NCI-H1417 treated with DMSO at 0.1 percent for 48 hours (cell line): ENCODE results near the gene FAM135A.
"Not testable (repeated sequence)": the region's sequence is repeated elsewhere in the genome, so short reads cannot be mapped to it uniquely, and the experiment has no call there.

ENCODE experiments used
- DNase-seq: peaks from one replicate; lab custom pipeline; 2025; lab: John Stamatoyannopoulos, UW

The FAM135A gene

DNA sequence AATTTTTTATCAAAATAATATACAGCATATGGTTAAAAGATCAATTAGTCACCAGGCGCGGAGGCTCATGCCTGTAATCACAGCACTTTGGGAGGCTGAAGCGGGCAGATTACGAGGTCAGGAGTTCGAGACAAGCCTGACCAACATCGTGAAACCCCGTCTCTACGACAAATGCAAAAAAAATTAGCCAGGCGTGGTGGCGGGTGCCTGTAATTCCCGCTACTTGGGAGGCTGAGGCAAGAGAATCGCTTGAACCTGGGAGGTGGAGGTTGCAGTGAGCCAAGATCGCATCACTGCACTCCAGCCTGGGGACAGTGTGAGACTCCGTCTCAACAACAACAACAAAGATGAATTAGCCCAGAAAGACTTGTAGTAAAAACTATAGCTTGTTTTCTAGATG, 46.4 kb downstream of the FAM135A start:
- DNase-seq = not testable (repeated sequence)

- DNase-seq = no peak
These were observed 56.7 kb downstream of the FAM135A start for GRCh38 chr6:70470016-70470415.

GRCh38 chr6:70470510-70470909, 57.2 kb downstream of the FAM135A start:
- not testable (repeated sequence) for DNase-seq

GRCh38 chr6:70474751-70475150, 61.4 kb downstream of the FAM135A start:
- DNase-seq = no peak

DNA sequence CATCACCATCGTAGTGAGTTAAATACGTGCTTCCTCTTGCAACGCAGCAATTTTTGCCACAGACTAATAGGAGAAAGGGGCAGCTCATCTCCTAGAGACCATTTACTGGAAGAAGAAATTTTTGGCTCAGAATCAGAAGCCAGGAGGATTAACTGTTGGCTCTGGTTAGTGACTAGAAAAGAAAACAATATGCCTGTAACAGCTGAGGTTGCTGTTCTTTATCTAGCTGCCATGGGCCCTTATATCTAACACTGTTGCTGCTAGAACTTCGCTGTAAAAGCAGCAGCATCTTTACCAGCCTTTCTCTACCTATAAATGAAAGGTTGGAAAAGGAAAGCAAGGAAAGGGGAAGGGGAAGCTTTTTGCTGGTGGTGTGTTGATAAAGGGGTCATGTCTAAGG, 65.9 kb downstream of the FAM135A start:
- peak; percentile 55 for DNase-seq

DNA sequence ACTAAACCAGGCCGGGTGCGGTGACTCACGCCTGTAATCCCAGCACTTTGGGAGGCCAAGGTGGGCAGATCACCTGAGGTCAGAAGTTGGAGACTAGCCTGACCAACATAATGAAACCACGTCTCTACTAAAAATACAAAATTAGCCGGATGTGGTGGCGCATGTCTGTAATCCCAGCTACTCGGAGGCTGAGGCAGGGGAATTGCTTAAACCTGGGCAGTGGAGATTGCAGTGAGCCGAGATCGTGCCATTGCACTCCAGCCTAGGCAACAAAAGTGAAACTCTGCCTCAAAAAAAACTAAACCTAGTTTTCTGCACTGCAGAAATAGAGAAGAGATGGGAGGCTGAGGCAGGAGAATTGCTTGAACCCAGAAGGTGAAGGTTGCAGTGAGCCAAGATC, 73.3 kb downstream of the FAM135A start:
- not testable (repeated sequence) for DNase-seq

DNA sequence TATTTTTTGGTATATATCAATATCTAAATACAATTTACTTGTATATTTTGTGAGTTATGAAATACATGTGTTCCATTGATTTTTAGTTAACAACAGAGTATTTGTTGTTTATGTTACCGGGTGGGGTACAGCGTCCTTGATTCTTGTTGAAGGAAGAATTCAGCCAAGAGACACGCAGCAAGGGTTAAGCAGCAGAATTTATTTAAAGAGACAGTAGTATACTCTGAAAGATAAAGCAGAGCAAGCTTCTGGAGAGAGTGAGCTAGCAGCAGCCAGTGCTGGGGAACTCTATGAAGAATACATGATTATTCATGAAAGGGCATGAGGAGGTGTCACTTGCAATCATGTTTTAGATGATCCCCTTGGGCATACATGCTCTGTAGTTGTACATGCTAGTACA, 76.1 kb downstream of the FAM135A start:
- no peak for DNase-seq

DNA sequence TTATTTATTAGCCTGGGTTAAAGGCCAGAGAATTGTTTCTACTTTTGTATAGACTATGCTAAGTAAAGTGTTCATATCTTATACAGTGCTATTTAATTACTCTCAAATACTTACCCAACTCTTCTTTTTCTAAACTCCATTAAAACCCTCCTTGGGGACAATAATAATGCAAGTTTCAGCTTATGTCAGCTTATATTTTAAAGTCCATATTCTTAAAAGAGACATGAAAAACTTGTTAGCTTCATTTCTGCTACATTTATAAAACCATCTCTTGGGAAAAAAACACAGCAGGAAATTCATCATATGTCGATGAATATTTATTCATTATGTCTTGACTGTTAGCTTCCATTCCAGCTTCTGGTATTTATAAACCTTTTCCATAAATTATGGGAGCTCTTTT, 81.5 kb downstream of the FAM135A start:
- DNase-seq = no peak

GRCh38 chr6:70495790-70496189, 82.5 kb downstream of the FAM135A start:
- not testable (repeated sequence) for DNase-seq

- DNase-seq = no peak
These were observed 89.2 kb downstream of the FAM135A start for GRCh38 chr6:70502484-70502883.

GRCh38 chr6:70503813-70504465, 90.6 kb downstream of the FAM135A start:
- no peak for DNase-seq

DNA sequence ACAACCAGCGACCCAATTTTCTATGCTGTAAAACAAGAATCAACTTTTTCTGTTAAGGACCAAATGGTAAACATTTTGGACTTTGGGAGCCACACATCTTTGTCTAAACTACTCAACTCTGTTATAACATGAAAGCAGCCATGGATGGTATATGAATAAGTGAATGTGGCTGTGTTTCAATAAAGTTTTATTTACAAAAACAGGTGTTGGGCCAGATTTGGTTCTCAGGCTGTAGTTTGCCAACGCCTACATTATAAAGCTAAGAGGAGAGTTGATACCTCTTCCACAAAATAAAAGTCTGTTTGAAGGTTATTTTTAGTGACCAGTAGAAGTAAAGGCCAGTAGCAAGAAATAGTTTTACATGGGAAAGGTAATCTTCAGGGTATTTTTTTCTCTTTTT, 93.0 kb downstream of the FAM135A start:
- no peak for DNase-seq

- no peak for DNase-seq
These were observed 93.9 kb downstream of the FAM135A start for GRCh38 chr6:70507161-70507560.

DNA sequence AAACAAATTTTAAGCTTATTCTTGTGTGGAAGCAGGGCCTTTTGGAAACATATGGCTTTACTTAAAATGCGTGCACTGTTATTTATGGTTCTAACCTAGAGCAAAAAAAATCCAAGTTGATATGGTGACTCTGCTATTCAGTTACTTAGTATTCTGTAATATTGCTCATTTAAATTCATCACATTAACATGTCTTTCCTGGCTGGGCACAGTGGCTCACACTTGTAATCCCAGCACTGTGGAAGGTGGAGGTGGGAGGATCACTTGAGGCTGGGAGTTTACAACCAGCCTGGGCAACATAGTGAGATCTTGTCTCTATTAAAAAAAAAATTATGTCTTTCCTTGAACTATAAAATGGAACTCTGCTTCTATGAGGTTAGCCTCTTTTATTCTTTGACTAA, 95.6 kb downstream of the FAM135A start:
- DNase-seq = no peak

- no peak for DNase-seq
These were observed 97.3 kb downstream of the FAM135A start for GRCh38 chr6:70510600-70510999.

DNA sequence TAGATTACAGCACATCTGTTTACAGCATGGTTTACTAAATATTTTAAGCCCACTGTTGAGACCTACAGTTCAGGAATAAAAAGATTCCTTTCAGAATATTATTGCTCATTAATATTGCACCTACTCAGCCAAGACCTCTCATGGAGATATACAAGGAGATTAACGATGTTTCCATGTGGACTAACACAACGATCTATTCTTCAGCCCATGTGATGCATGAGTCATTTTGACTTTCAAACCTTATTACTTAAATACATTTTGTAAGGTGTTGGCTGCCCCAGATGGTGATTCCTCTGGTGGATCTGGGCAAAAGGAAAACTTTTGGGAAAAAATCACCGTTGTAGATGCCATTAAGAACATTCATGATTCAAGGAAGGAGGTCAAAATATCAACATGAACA, 105.4 kb downstream of the FAM135A start:
- no peak for DNase-seq

DNA sequence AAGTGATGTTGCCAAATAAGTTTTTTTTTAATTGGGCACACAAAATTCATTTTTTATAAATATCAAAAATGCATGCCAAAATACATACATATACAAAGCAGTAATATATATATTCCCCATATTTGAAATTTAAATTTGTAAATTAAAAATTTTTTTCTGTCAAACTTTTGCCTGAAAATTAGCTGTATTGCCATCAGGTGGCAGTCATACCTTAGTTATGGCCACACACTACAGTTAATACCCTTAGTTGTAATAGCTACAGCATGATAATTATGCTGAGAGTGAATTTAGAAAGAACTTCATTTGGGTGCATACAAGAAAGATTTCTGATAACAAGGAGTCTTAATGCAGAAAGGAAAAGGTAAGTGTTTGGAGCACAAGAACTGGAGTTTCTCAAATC, 107.3 kb downstream of the FAM135A start:
- no peak for DNase-seq

DNA sequence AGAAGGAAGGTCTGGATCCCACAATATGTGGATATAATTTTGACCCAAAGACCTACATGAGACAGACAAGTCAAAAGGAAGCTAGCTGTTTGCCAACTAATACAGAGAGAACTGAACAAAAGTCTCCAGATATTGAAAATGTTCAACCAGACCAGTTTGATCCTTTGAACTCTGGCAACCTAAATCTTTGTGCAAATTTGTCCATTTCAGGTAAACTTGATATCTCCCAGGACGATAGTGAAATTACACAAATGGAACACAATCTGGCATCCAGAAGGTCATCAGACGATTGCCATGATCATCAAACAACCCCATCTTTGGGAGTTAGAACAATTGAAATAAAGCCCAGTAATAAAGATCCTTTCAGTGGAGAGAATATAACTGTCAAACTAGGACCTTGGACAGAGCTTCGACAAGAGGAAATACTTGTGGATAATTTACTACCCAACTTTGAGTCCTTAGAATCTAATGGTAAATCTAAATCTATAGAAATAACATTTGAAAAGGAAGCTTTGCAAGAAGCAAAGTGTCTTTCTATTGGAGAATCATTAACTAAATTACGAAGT, 111.5 kb downstream of the FAM135A start:
- DNase-seq = no peak

DNA sequence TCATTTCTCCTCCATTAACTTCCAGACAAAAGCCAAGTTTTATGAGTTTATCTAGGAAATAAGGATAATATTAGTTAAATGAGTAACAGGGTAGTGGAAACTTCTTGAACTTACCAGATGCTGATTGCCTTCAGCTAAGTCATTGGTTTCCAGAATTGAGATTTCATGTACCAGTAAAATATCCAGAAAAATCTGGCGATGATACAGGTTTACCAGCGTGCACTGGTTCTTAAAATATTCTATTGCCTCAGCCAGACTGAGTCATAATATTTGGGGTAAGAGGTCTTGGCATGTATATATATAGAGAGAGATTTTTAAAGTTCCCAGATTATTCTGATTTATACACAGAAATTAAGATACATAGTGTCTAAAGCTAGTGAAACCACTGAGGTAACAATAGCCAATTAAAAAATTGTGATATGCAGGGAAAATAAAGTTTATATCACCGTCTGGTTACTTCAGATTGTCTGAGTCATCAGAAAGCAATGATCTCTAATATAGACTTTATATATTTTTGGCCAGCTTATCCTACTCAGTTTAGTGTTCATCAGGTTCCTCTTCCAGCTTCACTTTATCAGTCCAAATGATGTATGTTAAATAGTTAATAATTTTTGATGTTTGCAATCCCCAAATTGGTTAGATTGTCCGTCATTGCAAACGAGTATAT, 113.9 kb downstream of the FAM135A start:
- no peak for DNase-seq

DNA sequence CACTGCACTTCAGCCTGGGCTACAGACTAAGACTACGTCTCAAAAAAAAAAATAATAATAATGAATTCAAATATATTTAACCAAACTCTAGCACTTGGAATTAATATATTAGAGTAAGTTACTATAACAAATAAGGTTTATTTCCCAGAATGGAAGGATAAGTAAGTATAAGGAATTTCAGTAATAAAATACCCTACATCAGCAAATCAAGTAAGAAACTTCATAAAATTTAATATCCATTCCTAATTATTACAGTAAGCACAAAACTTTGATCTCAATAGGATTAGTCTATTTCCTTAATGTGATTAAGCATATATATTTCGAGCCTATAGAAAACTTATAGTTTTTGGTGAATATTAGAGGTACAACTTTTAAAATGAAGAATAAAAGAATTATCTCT, 116.7 kb downstream of the FAM135A start:
- no peak for DNase-seq

- no peak for DNase-seq
These were observed 117.8 kb downstream of the FAM135A start for GRCh38 chr6:70531133-70531532.

DNA sequence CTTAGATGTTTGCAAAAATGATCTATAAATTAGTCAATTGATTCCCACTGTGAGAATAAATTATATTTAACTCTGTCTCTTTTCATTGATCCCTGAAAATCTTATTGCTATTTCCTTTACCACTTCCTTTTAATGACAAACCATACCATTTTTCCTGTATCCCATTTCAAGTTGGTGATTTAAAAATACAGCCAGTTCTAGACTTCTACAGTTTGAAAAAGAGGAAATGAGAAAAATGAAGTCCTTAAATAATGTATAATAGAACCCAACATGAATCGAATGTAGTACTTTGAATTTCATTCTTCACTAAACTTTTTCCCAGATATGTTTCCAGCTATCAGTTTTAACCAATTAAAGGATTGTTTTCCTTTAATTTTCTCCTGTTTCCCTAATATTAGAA, 124.0 kb downstream of the FAM135A start:
- no peak for DNase-seq

- no peak for DNase-seq
These were observed 125.1 kb downstream of the FAM135A start for GRCh38 chr6:70538376-70538775.

DNA sequence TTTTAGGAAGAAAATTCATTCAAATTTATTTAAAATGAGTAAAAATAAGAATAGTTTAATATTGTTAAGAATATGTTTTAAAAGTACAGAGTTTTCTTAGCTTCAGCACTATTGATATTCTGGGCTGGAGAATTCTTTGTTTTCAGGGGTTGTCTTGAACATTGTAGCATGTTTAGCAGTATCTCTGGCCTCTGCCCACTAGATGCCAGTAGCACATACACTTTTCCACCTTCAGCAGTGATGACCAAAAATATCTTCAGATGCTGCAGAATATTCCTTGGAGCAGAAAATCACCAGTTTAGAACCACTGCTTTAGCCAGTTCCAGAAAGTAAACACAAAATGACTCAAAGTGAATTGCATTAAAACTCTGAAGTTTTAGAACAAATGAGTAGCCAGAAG, 134.0 kb downstream of the FAM135A start:
- DNase-seq = no peak
